ENCODE measurements around the gene RHOXF1.

DNA sequence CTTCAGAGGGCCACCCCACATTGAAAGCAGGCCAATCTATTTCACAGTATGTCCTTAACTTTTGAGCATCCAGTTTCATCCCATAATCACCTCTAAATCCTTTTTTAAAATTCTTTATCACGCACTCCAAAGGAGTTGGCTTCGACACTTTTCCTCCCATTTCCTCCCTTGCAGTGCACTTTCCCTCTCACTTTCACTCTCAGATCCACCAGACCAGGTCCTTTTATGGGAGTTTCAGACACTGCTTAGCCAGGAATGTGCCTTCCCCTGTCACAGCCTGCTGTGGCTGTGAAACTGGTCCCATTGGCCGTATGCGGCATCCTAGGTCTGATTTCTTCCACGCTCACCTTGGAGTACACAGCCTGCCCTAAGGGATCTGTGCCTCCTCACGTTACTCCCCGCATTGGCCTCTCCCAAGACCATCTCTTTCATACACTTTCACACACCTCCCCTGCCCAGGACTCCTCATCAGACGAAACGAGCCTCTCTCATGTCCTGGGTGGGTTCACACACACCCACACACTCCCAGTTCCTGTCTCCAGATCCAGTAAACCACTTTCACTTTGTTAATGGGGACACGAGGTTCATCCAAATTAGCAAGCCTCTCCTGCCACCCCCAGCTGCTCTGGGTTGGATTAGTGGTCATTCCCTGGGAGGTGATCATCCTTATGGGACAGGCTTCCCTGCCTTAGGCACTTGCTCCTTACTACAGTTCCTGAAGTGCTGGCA is 28.3 kb downstream of the RHOXF1 start:
- TF ChIP-seq, protein P1, sequence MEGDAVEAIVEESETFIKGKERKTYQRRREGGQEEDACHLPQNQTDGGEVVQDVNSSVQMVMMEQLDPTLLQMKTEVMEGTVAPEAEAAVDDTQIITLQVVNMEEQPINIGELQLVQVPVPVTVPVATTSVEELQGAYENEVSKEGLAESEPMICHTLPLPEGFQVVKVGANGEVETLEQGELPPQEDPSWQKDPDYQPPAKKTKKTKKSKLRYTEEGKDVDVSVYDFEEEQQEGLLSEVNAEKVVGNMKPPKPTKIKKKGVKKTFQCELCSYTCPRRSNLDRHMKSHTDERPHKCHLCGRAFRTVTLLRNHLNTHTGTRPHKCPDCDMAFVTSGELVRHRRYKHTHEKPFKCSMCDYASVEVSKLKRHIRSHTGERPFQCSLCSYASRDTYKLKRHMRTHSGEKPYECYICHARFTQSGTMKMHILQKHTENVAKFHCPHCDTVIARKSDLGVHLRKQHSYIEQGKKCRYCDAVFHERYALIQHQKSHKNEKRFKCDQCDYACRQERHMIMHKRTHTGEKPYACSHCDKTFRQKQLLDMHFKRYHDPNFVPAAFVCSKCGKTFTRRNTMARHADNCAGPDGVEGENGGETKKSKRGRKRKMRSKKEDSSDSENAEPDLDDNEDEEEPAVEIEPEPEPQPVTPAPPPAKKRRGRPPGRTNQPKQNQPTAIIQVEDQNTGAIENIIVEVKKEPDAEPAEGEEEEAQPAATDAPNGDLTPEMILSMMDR (IDR thresholded peaks at IDR 0.05): no peak
- TF ChIP-seq POLR2AphosphoS5 (IDR thresholded peaks at IDR 0.05): no peak
